Measurements from ENCODE around the gene PLEKHM2.

GRCh38 chr1:15734296-15734695 lies 50.2 kb downstream of the PLEKHM2 start:
- TF ChIP-seq BHLHE40 (IDR thresholded peaks at IDR 0.05; ENCODE audit: low read depth, low read length) (no peak), POLR2A (IDR thresholded peaks at IDR 0.05; ENCODE audit: low read depth, low read length) (no peak), RAD21 (IDR thresholded peaks at IDR 0.05; ENCODE audit: low read length) (no peak), CTCF (conservative IDR thresholded peaks at IDR 0.05; ENCODE audit: low read depth, low read length) (no peak), NFE2L2 (IDR thresholded peaks at IDR 0.05; ENCODE audit: low read depth, low read length) (no peak), ELK1 (IDR thresholded peaks at IDR 0.05; ENCODE audit: borderline replicate concordance, low read depth, low read length) (no peak), CEBPB (IDR thresholded peaks at IDR 0.05; ENCODE audit: low read depth, low read length) (no peak), SMC3 (IDR thresholded peaks at IDR 0.05; ENCODE audit: low read depth, low read length) (no peak)

Measured in IMR-90 (cell line).